GM12878 (cell line): ENCODE results near the gene ZNF454. TPM values are rescaled to one million over a fixed set of nuclear protein-coding genes. Genes with fewer than 3 reads are reported as not detected.

Source experiments
- ATAC-seq: fragments of 200-7000 bp; cut with Tn5 transposase; 3 replicates; pipeline ENCODE4 v1.9.1; 2020; ENCODE audit warnings: mild to moderate bottlenecking, moderate library complexity
- BruUV-seq: library from RNA; stranded (reverse); fragments of 400-500 nt; replicated peaks from 2 replicates; lab custom pipeline; 2021; lab: Mats Ljungman, UMichigan
- CTCF ChIA-PET: fragments of 300-600 bp; sonication (Branson Sonifier 250); formaldehyde crosslinking; extraction: SDS; loops from one replicate; lab custom pipeline; 2021; ENCODE audit warnings: inconsistent platforms; lab: Yijun Ruan, JAX
- POLR2A ChIA-PET: fragments of 350-600 bp; formaldehyde crosslinking; extraction: SDS; loops from one replicate; lab custom pipeline; 2021; ENCODE audit warnings: inconsistent platforms; lab: Charles Lee
- RAD21 ChIA-PET: fragments of 300-600 bp; sonication (Branson Sonifier 250); formaldehyde crosslinking; loops from one replicate; lab custom pipeline; 2023; ENCODE audit warnings: antibody characterized with exemption; ENCODE audit not compliant: unreplicated experiment; lab: Charles Lee
- SMC1A ChIA-PET: fragments of 300-600 bp; sonication (Branson Sonifier 250); formaldehyde crosslinking; loops from one replicate; lab custom pipeline; 2023; ENCODE audit not compliant: unreplicated experiment, uncharacterized antibody; lab: Charles Lee
- DNase-seq: peaks from one replicate; pipeline ENCODE4 v3.0.0-alpha.2; 2011; ENCODE audit warnings: low read depth, low spot score
- FAIRE-seq: peaks from 3 replicates; lab custom pipeline; 2011; peaks lifted over from hg19 to GRCh38; lab: Jason Lieb, UNC
- H2AFZ ChIP-seq: 2 replicates; pipeline ENCODE4 v1.6.0; 2011; ENCODE audit warnings: low read depth, low read length, control low read depth; ENCODE audit not compliant: control insufficient read depth
- H3K27ac ChIP-seq: 2 replicates; pipeline ENCODE4 v1.5.1; 2011; ENCODE audit warnings: control low read depth; ENCODE audit not compliant: control insufficient read depth, insufficient read depth
- H3K27me3 ChIP-seq, 2 experiments: replicated peaks in 1 of 2; 2 replicates each; pipeline versions ENCODE4 v1.6.0 to v1.6.1; 2011; ENCODE audit warnings: low read length in 1 of 2; ENCODE audit not compliant: control insufficient read depth in 2 of 2, insufficient read depth in 2 of 2
- H3K36me3 ChIP-seq, 2 experiments: 2 replicates each; pipeline ENCODE4 v1.5.1; 2011; ENCODE audit warnings: low read length in 1 of 2; ENCODE audit not compliant: control insufficient read depth in 2 of 2, insufficient read depth in 2 of 2
- H3K4me1 ChIP-seq: 2 replicates; pipeline ENCODE4 v1.6.1; 2011; ENCODE audit warnings: mild to moderate bottlenecking, low read length, moderate library complexity, mixed read lengths; ENCODE audit not compliant: control insufficient read depth, insufficient read depth
- H3K4me2 ChIP-seq: 2 replicates; pipeline ENCODE4 v1.6.0; 2011; ENCODE audit warnings: control low read depth; ENCODE audit not compliant: control insufficient read depth, insufficient read depth
- H3K4me3 ChIP-seq: fragments of 200-600 bp; sonication (generic); 2 replicates; pipeline ENCODE4 v1.5.1; 2016
- H3K79me2 ChIP-seq: 2 replicates; pipeline ENCODE4 v1.6.0; 2011; ENCODE audit warnings: low read length; ENCODE audit not compliant: control insufficient read depth, insufficient read depth
- H3K9ac ChIP-seq: 2 replicates; pipeline ENCODE4 v1.8.0; 2011; ENCODE audit warnings: low read length, control low read depth, mixed read lengths; ENCODE audit not compliant: control insufficient read depth, insufficient read depth
- H3K9me3 ChIP-seq: replicated peaks from 3 replicates; pipeline ENCODE4 v1.5.1; 2011; ENCODE audit warnings: mild to moderate bottlenecking, low read length; ENCODE audit not compliant: control insufficient read depth, insufficient read depth
- H4K20me1 ChIP-seq: 2 replicates; pipeline ENCODE4 v1.6.0; 2011; ENCODE audit not compliant: control insufficient read depth, insufficient read depth
- CREM ChIP-seq: IDR thresholded peaks from 2 replicates; pipeline ENCODE4 v1.6.1; 2014; ENCODE audit warnings: antibody characterized with exemption, low read depth
- MAX ChIP-seq: IDR thresholded peaks from 2 replicates; pipeline ENCODE4 v1.6.1; 2012; ENCODE audit warnings: low read depth, low read length, improper control_type of control experiment
- MYB ChIP-seq: fragments of 150-350 bp; IDR thresholded peaks from 2 replicates; pipeline ENCODE4 v1.6.1; 2014; ENCODE audit warnings: mild to moderate bottlenecking, low read depth, low read length, borderline replicate concordance
- NFYB ChIP-seq: IDR thresholded peaks from 2 replicates; pipeline ENCODE4 v1.6.1; 2011; ENCODE audit warnings: low read depth, mild to moderate bottlenecking, low read length, improper control_type of control experiment, moderate library complexity; ENCODE audit not compliant: insufficient read depth
- NR2F1 ChIP-seq: fragments of 450-650 bp; conservative IDR thresholded peaks from 2 replicates; pipeline ENCODE4 v1.6.1; 2017; ENCODE audit warnings: mild to moderate bottlenecking
- SMC3 ChIP-seq: IDR thresholded peaks from 2 replicates; pipeline ENCODE4 v1.6.1; 2011; ENCODE audit warnings: low read length, improper control_type of control experiment, borderline replicate concordance
- TARDBP ChIP-seq: IDR thresholded peaks from 2 replicates; pipeline ENCODE4 v1.6.1; 2016; ENCODE audit warnings: borderline replicate concordance
- TCF12 ChIP-seq: IDR thresholded peaks from 2 replicates; pipeline ENCODE4 v1.6.1; 2011; ENCODE audit warnings: low read depth, mild to moderate bottlenecking, low read length
- TCF7 ChIP-seq: IDR thresholded peaks from 2 replicates; pipeline ENCODE4 v1.6.1; 2014; ENCODE audit warnings: antibody characterized with exemption, borderline replicate concordance
- ZNF207 ChIP-seq: fragments of 450-650 bp; IDR thresholded peaks from 2 replicates; pipeline ENCODE4 v1.6.1; 2014; ENCODE audit warnings: antibody characterized with exemption, mild to moderate bottlenecking, borderline replicate concordance
- WGBS: methylation state at CpG from one replicate; pipeline ENCODE4 v1.1.6; 2016; ENCODE audit warnings: low lambda C conversion rate; ENCODE audit not compliant: insufficient replicate concordance, insufficient coverage; ENCODE audit errors: missing lambda C conversion rate; 5-methylcytosine and 5-hydroxymethylcytosine counted together
- in situ Hi-C: fragments of 300-500 bp; cut with MboI; formaldehyde crosslinking; loops from 9 replicates; pipeline ENCODE4 v1.14.3; 2018; ENCODE audit warnings: mixed read lengths
- intact Hi-C: fragments of 100-400 bp; cut with micrococcal nuclease; formaldehyde crosslinking; loops from one replicate; pipeline ENCODE4 v1.14.2; 2022; ENCODE audit not compliant: unreplicated experiment
- polyA plus RNA-seq, 11 experiments: library from polyadenylated mRNA; depleted of rRNA in 4 of 11; unstranded in 6 of 11; stranded (reverse) in 5 of 11; fragments of >200 nt; fragmentation: Nextera tagmentation in 4 of 11; fragmentation: Illumina TruSeq in 1 of 11; extraction: Ambion mirVana in 4 of 11; extraction: Trizol in 1 of 11; gene quantifications; 1 replicate in 1 of 11; 2 replicates in 10 of 11; pipeline versions ENCODE4 v1.2.1 to v1.2.3, GENCODE V29; 2011 to 2016; ENCODE audit warnings: inconsistent platforms in 2 of 11, missing spikeins in 2 of 11, low read depth in 1 of 11
- total RNA-seq, 4 experiments: library from RNA; depleted of rRNA in 3 of 4; stranded (reverse); fragments of >200 nt in 3 of 4; fragmentation: Illumina TruSeq in 1 of 4; extraction: Trizol in 1 of 4; gene quantifications; 2 replicates each; pipeline versions ENCODE4 v1.2.1 to v1.2.3, GENCODE V29; 2013 to 2021

ZNF454 gene
- total and polyA plus RNA-seq, 10 of the 15 experiments (the other 5 are each of a cell fraction or from before 2014, with no cell fraction given) = not detected

- H3K79me2 ChIP-seq = no peaks in the 10 kb centered on the region
- no TSS peak for BruUV-seq
- H3K4me3 ChIP-seq = no peak overlapping the region
- ATAC-seq (no peak), DNase-seq (no peak), FAIRE-seq (no peak)
- CTCF ChIA-PET = interaction anchor here (0.6 kb wide), 1 partner anchor 33 kb away, joined by 3 read pairs; no protein-coding TSS in a partner anchor
- H2AFZ ChIP-seq = no peak overlapping the region
- no peaks in the 10 kb centered on the region for H3K4me1 ChIP-seq
- RAD21 ChIA-PET = no interaction called here
- H3K27me3 ChIP-seq = no peaks in the 10 kb centered on the region
- no peaks in the 10 kb centered on the region; the same call in 2 of the 3 replicates for H3K9me3 ChIP-seq
- H3K27ac ChIP-seq = no peak overlapping the region
- no peak overlapping the region for H3K4me2 ChIP-seq
- H4K20me1 ChIP-seq = no peaks in the 10 kb centered on the region
- no peak overlapping the region for H3K9ac ChIP-seq
- 39% methylated on average over 5 of the region's 5 CpGs for WGBS
- SMC1A ChIA-PET = no interaction called here
- no peak for TF ChIP-seq TCF7
- TF ChIP-seq TCF12 = no peak
- no peak for TF ChIP-seq TARDBP
- no peak for TF ChIP-seq MYB
- no peak for TF ChIP-seq MAX
- no peak for TF ChIP-seq NFYB
- TF ChIP-seq NR2F1 = no peak
- TF ChIP-seq CREM = no peak
- TF ChIP-seq SMC3 = no peak
- in situ Hi-C loops (no loop called here), intact Hi-C loops (no loop called here)
- POLR2A ChIA-PET = interaction anchor here (0.5 kb wide), 1 partner anchor 125 kb away, joined by 3 read pairs; no protein-coding TSS in a partner anchor
- H3K36me3 ChIP-seq = no peaks in the 10 kb centered on the region
Observed at GRCh38 chr5:178899289-178899688, 41.7 kb upstream of the ZNF454 start.

GRCh38 chr5:178902849-178903248 is 38.1 kb upstream of the ZNF454 start:
- intact Hi-C loops = no loop called here
- DNase-seq (no peak), ATAC-seq (no peak)
- no peaks in the 10 kb centered on the region for H3K27me3 ChIP-seq
- H2AFZ ChIP-seq = no peak overlapping the region
- no peak overlapping the region for H3K9ac ChIP-seq
- TF ChIP-seq ZNF207 = no peak
- TF ChIP-seq, all 136 proteins: peak for 0
- no peaks in the 10 kb centered on the region for H4K20me1 ChIP-seq
- no peaks in the 10 kb centered on the region for H3K79me2 ChIP-seq
- no peak overlapping the region for H3K27ac ChIP-seq
- no peak overlapping the region for H3K4me2 ChIP-seq
- no TSS peak for BruUV-seq
- in situ Hi-C loops = no loop called here
- no peaks in the 10 kb centered on the region for H3K36me3 ChIP-seq
- no peak overlapping the region for H3K4me3 ChIP-seq
- 46% methylated on average over 3 of the region's 3 CpGs for WGBS
- no peak for FAIRE-seq
- no peaks in the 10 kb centered on the region for H3K4me1 ChIP-seq
- ChIA-PET SMC1A (no interaction called here), POLR2A (no interaction called here), RAD21 (no interaction called here), CTCF (no interaction called here)
- H3K9me3 ChIP-seq = no peaks in the 10 kb centered on the region; the same call in 2 of the 3 replicates
